ENCODE results near the gene OR5H15.
"Not testable (repeated sequence)": the region's sequence is repeated elsewhere in the genome, so short reads cannot be mapped to it uniquely, and the experiment has no call there.

OR5H15 gene

DNA sequence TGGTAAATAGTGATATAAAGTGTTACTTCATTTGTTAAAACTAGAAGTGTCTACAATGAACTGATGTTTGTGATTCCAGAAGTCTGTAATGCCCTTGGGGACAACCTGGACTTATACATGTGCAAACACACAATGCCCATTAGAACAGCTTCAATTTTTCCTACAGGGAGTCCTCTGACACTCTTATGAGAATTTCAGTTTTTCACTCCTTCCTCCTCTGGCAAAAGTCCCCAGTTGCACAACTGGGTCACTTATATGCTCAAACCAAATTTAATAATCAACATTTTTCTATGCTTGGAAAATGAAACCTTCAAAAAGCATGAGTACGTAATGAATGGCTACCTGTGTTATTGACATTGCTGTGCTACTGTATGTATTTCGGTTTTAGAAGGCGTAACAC lies at the start of gene OR5H15:
Gene OR5H15 (plus strand): TSS at position 301 of the 400 bp plus-strand sequence. CDS start 2,004 bp downstream, outside the sequence.
- no peak for DNase-seq

DNA sequence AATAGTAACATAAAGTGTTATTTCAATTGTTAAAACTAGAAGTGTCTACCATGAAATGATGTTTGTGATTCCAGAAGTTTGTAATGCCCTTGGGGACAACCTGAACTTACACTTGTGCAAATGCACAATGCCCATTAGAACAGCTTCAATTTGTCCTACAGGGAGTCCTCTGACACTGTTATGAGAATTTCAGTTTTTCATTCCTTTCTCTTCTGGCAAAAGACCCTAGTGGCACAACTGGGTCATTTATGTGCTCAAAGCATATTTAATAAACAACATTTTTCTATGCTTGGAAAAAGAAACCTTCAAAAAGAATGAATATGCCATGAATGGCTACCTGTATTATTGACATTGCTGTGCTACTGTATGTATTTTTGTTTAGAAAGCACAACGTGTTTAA lies 36.1 kb upstream of the OR5H15 start, which contains the start of gene OR5H1:
Gene OR5H1 (plus strand): TSS at position 301 of the 400 bp plus-strand sequence. CDS start 1,977 bp downstream, outside the sequence.
- DNase-seq: no peak

DNA sequence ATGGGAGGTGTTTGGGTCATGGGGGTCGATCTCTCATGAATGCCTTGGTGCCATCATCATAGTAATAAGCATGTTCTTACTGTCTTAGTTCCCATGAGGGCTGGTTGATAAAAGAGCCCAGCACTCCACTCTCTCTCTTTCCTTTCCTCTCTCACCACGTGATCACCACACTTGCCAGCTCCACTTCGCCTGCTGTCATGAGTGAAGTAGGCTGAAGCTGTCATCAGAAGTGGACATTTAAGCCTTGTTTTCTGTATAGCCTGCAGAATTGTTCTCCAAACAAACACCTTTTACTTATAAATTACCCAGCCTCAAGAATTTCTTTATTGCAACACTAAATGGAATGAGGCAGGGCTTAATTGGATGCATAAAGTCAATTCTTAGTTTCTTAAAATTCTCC lies 29.9 kb upstream of the OR5H15 start:
- no peak for DNase-seq

DNA sequence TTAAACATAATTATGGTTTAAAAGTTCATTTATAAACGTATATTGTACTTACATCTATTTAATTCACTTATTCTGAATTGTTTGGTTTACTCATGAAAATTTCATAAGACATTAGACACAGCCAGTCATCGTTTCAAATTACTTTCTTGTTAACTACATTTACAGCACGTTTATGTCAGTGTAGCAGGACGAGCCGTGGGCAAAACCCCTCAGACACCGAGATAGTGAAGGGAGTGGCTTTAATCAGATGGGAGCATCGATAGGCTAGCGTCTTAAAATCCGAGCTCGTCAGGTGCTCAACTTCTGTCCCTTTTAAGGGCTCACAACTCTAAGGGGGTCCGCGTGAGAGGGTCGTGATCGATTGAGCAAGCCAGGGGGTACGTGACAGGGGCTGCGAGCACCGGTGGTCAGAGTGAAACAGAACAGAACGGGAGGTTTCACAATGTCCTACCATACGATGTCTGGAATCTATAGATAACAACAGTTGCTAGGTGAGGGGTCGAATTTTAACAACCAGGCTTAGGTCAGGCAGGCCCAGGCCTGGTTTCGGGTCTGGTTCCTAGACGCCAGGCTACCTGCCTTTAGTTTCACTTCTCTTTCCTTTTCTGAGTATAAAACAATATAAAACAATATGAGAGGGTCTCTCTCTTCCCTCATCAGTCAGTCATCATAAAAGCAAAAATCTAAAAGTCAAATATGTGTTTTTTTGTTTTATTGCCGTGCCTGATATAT lies 28.5 kb upstream of the OR5H15 start:
- DNase-seq: not testable (repeated sequence)

DNA sequence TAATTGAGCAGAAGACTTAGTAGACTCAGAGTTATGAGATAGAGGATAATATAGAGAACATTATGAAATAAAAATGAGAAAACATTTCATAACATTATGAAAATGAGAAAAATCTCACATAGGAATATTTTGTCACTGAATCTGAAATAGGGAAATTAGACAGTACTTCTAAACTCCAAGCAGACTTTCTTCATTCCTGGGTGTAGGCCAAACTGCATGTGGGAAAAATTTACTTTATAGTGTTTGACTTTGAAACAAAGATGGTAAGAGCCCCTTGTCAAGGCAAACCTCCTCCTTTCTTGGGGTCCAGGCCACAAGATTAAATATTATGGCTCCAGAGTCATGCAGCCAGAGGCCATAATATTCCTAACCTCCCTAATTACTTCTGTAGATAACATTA lies 26.0 kb upstream of the OR5H15 start:
- DNase-seq: no peak

DNA sequence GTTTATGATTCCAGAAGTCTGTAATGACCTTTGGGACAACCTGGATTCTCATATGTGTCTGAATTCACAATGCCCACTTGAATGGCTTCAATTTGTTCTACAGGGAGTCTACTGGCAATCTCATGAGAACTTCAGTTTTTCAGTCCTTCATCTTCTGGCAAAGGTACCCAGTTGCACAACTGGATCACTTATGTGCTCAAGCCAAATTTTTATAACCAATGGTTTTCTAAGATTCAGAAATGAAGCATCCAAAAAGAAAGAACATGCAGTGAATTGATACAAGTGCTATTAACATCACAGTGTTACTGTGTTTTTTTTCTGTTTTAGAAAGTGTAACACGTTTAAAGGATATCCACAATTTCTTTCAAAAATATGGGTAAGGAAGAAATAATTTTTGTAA lies 19.3 kb upstream of the OR5H15 start, which contains the start of gene OR5H14:
Gene OR5H14 (plus strand): TSS at position 301 of the 400 bp plus-strand sequence. CDS start 1,907 bp downstream, outside the sequence.
- no peak for DNase-seq

DNA sequence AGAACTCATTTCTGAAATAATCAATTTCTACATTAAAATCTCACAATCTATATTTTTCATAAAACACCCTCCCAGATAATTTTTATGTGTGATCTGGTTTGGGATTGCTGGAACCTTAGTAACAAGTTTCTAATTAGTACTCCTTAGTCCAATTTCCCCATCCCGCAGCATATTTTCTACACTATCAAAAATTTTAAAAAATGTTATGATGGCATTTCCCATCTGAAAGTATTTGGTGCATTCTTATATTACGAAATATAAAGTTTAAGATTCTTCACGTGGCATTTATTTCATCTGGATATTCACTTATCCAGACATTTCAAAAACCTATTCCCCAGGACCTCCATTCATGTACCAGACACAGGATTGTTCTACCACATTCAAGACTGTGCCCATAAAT lies 17.7 kb upstream of the OR5H15 start:
- no peak for DNase-seq

DNA sequence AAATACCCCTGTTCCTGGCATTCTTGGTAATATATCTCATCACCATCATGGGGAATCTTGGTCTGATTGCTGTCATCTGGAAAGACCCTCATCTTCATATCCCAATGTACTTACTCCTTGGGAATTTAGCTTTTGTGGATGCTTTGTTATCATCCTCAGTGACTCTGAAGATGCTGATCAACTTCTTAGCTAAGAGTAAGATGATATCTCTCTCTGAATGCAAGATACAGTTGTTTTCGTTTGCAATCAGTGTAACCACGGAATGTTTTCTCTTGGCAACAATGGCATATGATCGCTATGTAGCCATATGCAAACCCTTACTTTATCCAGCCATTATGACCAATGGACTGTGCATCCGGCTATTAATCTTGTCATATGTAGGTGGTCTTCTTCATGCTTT lies 17.0 kb upstream of the OR5H15 start:
- not testable (repeated sequence) for DNase-seq

DNA sequence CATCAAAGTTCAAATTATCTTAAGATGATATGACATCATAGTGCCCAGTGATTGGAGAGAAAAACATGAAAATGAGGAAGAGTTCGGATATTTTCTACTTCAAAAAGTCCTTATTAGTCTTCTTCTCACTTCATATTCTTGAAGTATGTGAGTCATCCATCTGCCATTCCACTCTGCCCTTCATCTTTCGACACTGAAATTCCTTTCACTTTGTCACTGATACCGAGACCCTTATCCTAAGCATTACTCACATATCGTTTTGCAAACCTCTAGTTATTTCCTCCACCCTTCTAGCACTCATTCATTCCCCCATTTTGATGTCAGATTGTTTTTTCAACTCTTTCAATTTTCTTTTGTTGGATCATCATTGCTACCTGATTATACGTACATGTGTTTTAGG lies 15.3 kb upstream of the OR5H15 start:
- DNase-seq: no peak

DNA sequence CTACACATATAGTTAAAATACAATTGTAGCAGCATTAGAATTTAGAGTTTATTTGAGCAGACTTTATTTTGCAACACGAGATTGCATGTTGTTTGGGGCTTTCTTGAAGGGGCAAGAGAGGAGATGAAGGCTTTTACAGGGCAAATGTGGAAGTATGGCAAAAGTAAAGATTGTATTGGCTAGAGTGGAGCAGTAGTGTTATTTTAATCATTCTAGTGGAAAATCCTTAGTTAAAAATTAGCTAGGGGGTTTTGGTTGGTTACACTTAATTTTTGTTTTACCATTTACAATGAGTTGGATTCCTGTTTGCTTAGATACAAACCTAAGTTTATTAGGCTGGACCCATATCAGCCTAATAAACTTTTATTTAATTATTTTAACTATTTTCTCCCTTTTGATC lies 4.6 kb downstream of the OR5H15 start:
- no peak for DNase-seq

DNA sequence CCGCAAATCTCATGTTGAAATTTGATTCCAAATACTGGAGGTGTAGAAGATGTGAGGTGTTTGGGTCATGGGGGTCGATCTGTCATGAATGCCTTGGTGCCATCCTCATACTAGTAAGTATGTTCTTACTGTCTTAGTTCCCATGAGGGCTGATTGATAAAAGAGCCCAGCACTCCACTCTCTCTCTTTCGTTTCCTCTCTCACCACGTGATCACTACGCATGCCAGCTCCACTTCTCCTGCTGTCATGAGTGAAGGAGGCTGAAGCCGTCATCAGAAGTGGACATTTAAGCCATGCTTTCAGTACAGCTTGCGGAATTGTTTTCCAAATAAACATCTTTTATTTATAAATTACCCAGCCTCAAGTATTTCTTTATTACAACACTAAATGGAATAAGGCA lies 6.1 kb downstream of the OR5H15 start:
- DNase-seq: no peak

DNA sequence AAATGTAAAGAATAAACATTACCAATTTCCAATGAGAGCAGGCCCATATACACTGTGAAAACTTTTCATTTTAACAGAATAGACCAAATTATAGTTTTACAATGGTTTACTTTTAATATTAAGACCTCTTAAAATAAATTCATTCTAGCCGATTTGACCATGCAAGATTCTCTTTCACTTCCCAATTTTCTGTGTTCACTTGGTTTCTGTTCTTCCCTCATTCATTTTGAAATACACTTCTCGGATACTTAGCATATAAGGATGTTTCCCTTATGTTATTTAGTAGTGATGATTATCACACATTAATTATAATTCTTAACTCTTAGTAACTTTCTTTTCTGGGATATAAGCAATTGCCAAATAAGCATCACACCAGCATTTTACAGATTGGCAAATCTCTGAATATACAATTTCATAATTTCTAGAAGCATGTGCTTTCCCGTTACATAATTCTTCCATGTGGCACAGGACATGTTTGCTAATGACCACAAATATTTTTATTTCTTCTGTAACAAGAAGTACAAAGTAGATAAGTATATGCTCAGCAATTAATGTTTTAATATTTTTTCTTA lies 13.9 kb downstream of the OR5H15 start:
- DNase-seq: no peak

DNA sequence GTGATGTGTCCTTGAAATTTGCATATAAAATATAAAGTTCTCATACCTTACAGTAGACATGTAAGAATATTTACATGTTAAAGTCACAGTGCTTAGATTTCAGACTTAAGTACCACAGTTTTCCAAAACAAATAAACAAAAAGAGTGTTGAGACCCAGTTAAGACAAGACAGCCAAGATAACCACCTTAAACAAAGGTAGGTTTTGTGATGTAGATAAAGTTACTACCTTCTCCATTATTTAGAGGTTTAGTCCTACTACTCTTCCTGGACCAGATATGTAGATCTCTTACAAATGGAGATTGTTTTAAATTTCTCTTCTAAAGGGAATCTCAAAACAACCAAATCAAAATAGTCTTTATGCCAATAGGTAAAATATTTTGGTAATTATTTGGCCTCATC lies 15.7 kb downstream of the OR5H15 start:
- no peak for DNase-seq

DNA sequence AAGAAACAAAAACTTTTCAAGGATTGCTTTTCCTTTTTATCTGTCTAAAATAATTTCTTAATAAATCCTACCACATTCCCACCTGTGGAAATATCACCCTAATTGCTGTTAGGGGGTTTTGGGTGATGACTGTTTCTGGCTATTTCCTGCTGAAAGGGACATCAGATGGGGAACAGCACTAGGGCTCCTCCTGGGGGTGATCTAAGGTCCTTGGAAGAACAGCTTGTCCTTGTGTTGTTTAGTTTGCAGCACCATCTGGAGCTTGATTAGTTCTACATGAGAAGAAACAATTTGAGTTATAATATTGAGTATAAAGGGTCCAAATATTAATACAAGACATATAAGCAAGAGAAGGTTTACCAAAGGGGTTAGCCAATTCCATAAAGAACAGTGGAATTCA lies 18.7 kb downstream of the OR5H15 start:
- no peak for DNase-seq

DNA sequence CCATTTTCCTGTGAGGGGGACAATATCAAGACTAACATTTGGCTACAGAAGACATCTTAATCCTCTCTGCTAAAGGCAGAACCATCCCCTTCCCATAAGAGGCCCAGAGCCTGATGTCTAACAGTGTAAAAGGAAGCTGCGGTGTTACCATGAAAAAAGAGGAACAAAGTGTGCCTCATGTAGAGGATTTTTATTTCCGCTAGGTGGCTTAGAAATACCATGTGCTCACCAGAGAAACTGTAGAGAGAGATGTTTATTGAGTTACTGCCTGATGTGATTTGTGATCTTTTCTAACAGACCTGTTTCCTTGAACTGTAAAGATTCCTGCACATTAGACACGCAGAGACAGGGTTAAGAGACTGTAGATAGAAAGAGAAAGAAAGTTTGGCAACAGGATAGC lies 22.0 kb downstream of the OR5H15 start:
- DNase-seq: no peak

DNA sequence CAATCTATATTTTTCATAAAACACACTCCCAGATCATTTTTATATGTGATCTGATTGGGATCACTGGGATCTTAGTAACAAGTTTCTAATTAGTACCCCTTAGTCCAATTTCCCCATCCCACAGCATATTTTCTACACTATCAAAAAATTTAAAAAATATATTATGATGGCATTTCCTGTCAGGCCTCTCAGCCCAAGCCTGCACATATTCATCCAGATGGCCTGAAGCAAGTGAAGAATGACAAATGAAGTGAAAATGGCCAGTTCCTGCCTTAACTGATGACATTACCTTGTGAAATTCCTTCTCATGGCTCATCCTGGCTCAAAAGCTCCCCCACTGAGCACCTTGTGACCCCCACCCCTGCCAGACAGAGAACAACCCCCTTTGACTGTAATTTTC lies 24.4 kb downstream of the OR5H15 start:
- not testable (repeated sequence) for DNase-seq

DNA sequence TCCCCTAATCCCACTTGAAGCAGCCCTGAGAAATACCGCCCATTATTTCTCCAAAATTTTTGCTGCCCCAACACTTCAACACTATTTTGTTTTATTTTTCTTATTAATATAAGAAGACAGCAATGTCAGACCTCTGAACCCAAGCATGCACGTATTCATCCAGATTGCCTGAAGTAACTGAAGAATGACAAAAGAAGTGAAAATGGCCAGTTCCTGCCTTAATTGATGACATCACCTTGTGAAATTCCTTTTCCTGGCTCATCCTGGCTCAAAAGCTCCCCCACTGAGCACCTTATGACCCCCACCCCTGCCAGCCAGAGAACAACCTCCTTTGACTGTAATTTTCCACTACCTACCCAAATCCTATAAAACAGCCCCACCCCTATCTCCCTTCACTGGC lies 29.8 kb downstream of the OR5H15 start:
- DNase-seq: not testable (repeated sequence)

DNA sequence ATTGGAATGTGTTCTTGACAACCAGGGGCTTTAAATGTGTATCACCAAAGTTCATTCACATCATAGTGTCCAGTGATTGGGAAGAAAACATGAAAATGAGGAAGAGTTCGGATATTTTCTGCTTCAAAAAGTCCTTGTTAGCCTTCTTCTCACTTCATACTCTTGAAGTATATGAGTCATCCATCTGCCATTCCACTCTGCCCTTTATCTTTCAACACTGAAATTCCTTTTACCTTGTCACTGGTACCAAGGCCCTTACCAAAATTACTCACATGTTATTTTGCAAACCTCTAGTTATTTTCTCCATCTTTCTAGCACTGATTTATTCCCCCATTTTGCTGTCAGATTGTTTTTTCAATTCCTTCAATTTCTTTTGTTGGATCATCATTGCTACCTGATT lies 32.5 kb downstream of the OR5H15 start:
- DNase-seq: no peak

DNA sequence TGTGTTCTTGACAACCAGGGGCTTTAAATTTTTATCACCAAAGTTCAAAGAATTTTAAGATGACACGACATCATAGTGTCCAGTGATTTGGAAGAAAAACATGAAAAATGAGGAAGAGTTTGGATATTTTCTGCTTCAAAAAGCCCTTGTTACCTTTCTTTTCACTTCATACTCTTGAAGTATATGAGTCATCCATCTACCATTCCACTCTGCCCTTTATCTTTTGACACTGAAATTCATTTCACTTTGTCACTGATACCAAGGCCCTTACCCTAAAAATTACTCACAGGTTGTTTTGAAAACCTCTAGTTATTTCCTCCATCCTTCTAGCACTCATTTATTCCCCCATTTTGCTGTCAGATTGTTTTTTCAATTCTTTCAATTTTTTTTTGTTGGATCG lies 42.7 kb downstream of the OR5H15 start:
- DNase-seq: no peak

DNA sequence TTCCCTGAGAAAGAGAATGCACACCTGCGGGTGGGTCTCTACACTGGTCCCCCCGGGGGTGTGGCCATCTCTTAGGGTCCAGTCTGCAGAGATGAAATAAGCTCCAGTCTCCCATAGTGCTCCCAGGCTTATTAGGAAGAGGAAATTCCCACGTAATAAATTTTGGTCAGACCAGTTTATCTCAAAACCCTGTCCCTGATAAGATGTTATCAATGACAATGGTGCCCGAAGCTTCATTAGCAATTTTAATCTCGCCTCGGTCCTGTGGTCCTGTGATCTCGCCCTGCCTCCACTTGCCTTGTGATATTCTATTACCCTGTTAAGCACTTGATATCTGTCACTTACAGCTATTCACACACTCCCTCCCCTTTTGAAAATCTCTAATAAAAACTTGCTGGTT lies 46.8 kb downstream of the OR5H15 start:
- DNase-seq: no peak

DNA sequence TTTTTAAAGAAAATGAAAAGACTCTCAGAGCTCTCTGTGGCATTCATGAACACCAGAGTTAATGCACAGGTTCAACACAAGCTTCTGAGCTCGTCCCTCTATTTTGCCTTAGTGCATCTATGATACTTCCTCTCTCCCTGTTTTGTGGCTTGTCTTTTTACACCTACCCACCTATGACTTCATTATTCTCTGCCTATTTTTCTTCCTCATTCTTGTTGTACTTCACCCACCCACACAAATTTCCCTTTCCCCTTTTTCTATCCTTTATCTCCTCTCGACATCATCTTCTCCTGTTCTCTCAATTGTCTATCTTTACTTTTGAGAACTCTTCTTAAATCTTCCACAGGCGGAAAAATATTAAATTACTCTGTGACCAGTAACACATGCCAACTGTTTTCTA lies 48.6 kb downstream of the OR5H15 start:
- no peak for DNase-seq

All from stimulated activated CD4-positive, alpha-beta T cell treated with anti-CD3 and anti-CD28 coated beads, Interleukin-12 subunit alpha, Interleukin-12 subunit beta, amount 100 ng/mL, for 4 hours (primary cell).